Retinal pigment epithelial cell (primary cell): Measurements from ENCODE around the gene PHC2.

Experiments
- DNase-seq: peaks from one replicate; pipeline ENCODE4 v3.0.0-alpha.2; 2010; ENCODE audit warnings: low read depth
- H3K4me3 ChIP-seq: 2 replicates; pipeline ENCODE4 v1.5.1; 2011; ENCODE audit warnings: mild to moderate bottlenecking, low read length, control low read depth, moderate library complexity
- CTCF ChIP-seq: conservative IDR thresholded peaks from 2 replicates; pipeline ENCODE4 v1.5.1; 2011; ENCODE audit warnings: low read depth, low read length, control low read depth, inconsistent platforms

The PHC2 gene

GRCh38 chr1:33454646-33455282 is 23.9 kb upstream of the PHC2 start:
- no peak overlapping the region for H3K4me3 ChIP-seq
- TF ChIP-seq CTCF, result no peak
- DNase-seq, result no peak

- no peak for TF ChIP-seq CTCF
- no peak for DNase-seq
- H3K4me3 ChIP-seq, result no peak overlapping the region
Observed at GRCh38 chr1:33446590-33446989, 15.7 kb upstream of the PHC2 start.

GRCh38 chr1:33445108-33445507 is 14.2 kb upstream of the PHC2 start:
- no peak for TF ChIP-seq CTCF
- no peak for DNase-seq
- no peak overlapping the region for H3K4me3 ChIP-seq

- TF ChIP-seq CTCF, result no peak
- no peak for DNase-seq
- no peak overlapping the region for H3K4me3 ChIP-seq
Observed at GRCh38 chr1:33443705-33444180, 12.8 kb upstream of the PHC2 start.

- no peak for DNase-seq
- no peak overlapping the region for H3K4me3 ChIP-seq
- TF ChIP-seq CTCF, result no peak
Observed at GRCh38 chr1:33443080-33443704, 12.3 kb upstream of the PHC2 start.

GRCh38 chr1:33442141-33442540 is 11.2 kb upstream of the PHC2 start:
- no peak for DNase-seq
- TF ChIP-seq CTCF, result no peak
- H3K4me3 ChIP-seq, result no peak overlapping the region
